IMR-90 (cell line): ENCODE results near the gene CNIH2.
"Not testable (repeated sequence)": the region's sequence is repeated elsewhere in the genome, so short reads cannot be mapped to it uniquely, and the experiment has no call there.

Source experiments
- BHLHE40 ChIP-seq: fragments of 150-350 bp; IDR thresholded peaks from 2 replicates; pipeline ENCODE4 v1.6.1; 2016; ENCODE audit warnings: mild to moderate bottlenecking, low read depth, low read length
- CEBPB ChIP-seq: IDR thresholded peaks from 2 replicates; pipeline ENCODE4 v1.6.1; 2012; ENCODE audit warnings: low read depth, low read length, improper control_type of control experiment
- CTCF ChIP-seq: conservative IDR thresholded peaks from 2 replicates; pipeline ENCODE4 v1.5.1; 2012; ENCODE audit warnings: mild to moderate bottlenecking, low read depth, low read length, improper control_type of control experiment
- FOS ChIP-seq: fragments of 150-350 bp; IDR thresholded peaks from 2 replicates; pipeline ENCODE4 v1.6.1; 2016; ENCODE audit warnings: low read depth, low read length
- MAFK ChIP-seq: IDR thresholded peaks from 2 replicates; pipeline ENCODE4 v1.6.1; 2012; ENCODE audit warnings: low read depth, low read length, improper control_type of control experiment
- MAZ ChIP-seq: IDR thresholded peaks from 2 replicates; pipeline ENCODE4 v1.6.1; 2012; ENCODE audit warnings: low read depth, mild to moderate bottlenecking, low read length, improper control_type of control experiment, moderate library complexity, borderline replicate concordance
- MXI1 ChIP-seq: IDR thresholded peaks from 2 replicates; pipeline ENCODE4 v1.6.1; 2012; ENCODE audit warnings: low read depth, mild to moderate bottlenecking, low read length, moderate library complexity, borderline replicate concordance
- POLR2A ChIP-seq: IDR thresholded peaks from 2 replicates; pipeline ENCODE4 v1.6.1; 2012; ENCODE audit warnings: mild to moderate bottlenecking, low read depth, low read length
- RAD21 ChIP-seq: IDR thresholded peaks from 2 replicates; pipeline ENCODE4 v1.6.1; 2012; ENCODE audit warnings: low read length, improper control_type of control experiment
- RCOR1 ChIP-seq: IDR thresholded peaks from 2 replicates; pipeline ENCODE4 v1.6.1; 2012; ENCODE audit warnings: mild to moderate bottlenecking, low read length, improper control_type of control experiment; ENCODE audit not compliant: insufficient replicate concordance
- SMC3 ChIP-seq: fragments of 150-350 bp; IDR thresholded peaks from 2 replicates; pipeline ENCODE4 v1.6.1; 2016; ENCODE audit warnings: low read depth, mild to moderate bottlenecking, antibody characterized with exemption, low read length, moderate library complexity
- USF2 ChIP-seq: fragments of 150-350 bp; IDR thresholded peaks from 2 replicates; pipeline ENCODE4 v1.6.1; 2017; ENCODE audit warnings: mild to moderate bottlenecking, antibody characterized with exemption, low read length, low read depth

GRCh38 chr11:66310803-66311440 lies 32.9 kb downstream of the CNIH2 start:
- TF ChIP-seq CTCF, POLR2A, FOS, MAFK, BHLHE40, SMC3, RCOR1, RAD21, CEBPB, USF2, MXI1, MAZ: not testable (repeated sequence)
